ENCODE results near the gene PLXDC2. TPM values are rescaled to one million over a fixed set of nuclear protein-coding genes. Genes with fewer than 3 reads are reported as not detected.

The PLXDC2 gene
- total and polyA plus RNA-seq, 2 experiments from 2014 or later = 13.5 to 19.4 TPM

DNA sequence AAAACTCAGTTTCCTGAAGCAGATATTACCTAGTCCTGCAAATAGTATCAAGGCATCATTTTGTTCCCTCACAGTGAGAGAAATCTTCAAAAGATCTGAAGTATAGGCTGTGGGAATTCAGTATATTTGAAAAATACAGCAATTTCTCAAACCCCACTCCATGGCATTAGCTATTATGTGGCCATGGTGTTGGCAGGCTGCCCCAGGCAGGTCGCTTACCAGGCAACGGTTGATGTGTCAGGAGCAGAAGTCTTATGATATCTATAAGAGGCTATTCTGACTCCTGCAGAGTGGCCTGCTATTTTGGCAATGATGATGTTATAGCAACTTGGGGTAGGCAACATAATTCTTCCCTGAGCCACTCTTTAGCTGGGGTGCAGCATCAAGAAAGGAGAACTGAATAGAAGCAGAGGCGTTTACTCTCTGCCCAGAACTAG, 187.9 kb downstream of the PLXDC2 start:
- TF ChIP-seq EZH2 (IDR thresholded peaks at IDR 0.05; ENCODE audit: low read depth, unreplicated experiment) (no peak), JUNB (IDR thresholded peaks at IDR 0.05; ENCODE audit: unreplicated experiment) (no peak), NANOG (IDR thresholded peaks at IDR 0.05; ENCODE audit: borderline replicate concordance) (no peak), POLR2AphosphoS5 (IDR thresholded peaks at IDR 0.05; ENCODE audit: low read depth) (no peak), EZH2phosphoT487 (IDR thresholded peaks at IDR 0.05; ENCODE audit: unreplicated experiment) (no peak), ZNF114 (CRISPR knock-in tag; IDR thresholded peaks at IDR 0.05) (no peak), CREB1 (CRISPR knock-in tag; IDR thresholded peaks at IDR 0.05; ENCODE audit: low read depth) (no peak), REST (IDR thresholded peaks at IDR 0.05; ENCODE audit: unreplicated experiment) (no peak), ETS1 (IDR thresholded peaks at IDR 0.05) (no peak), STAT1 (IDR thresholded peaks at IDR 0.05; ENCODE audit: unreplicated experiment) (no peak), ZNF331 (CRISPR knock-in tag; IDR thresholded peaks at IDR 0.05; ENCODE audit: low read depth) (no peak)
- TF ChIP-seq, protein P1, sequence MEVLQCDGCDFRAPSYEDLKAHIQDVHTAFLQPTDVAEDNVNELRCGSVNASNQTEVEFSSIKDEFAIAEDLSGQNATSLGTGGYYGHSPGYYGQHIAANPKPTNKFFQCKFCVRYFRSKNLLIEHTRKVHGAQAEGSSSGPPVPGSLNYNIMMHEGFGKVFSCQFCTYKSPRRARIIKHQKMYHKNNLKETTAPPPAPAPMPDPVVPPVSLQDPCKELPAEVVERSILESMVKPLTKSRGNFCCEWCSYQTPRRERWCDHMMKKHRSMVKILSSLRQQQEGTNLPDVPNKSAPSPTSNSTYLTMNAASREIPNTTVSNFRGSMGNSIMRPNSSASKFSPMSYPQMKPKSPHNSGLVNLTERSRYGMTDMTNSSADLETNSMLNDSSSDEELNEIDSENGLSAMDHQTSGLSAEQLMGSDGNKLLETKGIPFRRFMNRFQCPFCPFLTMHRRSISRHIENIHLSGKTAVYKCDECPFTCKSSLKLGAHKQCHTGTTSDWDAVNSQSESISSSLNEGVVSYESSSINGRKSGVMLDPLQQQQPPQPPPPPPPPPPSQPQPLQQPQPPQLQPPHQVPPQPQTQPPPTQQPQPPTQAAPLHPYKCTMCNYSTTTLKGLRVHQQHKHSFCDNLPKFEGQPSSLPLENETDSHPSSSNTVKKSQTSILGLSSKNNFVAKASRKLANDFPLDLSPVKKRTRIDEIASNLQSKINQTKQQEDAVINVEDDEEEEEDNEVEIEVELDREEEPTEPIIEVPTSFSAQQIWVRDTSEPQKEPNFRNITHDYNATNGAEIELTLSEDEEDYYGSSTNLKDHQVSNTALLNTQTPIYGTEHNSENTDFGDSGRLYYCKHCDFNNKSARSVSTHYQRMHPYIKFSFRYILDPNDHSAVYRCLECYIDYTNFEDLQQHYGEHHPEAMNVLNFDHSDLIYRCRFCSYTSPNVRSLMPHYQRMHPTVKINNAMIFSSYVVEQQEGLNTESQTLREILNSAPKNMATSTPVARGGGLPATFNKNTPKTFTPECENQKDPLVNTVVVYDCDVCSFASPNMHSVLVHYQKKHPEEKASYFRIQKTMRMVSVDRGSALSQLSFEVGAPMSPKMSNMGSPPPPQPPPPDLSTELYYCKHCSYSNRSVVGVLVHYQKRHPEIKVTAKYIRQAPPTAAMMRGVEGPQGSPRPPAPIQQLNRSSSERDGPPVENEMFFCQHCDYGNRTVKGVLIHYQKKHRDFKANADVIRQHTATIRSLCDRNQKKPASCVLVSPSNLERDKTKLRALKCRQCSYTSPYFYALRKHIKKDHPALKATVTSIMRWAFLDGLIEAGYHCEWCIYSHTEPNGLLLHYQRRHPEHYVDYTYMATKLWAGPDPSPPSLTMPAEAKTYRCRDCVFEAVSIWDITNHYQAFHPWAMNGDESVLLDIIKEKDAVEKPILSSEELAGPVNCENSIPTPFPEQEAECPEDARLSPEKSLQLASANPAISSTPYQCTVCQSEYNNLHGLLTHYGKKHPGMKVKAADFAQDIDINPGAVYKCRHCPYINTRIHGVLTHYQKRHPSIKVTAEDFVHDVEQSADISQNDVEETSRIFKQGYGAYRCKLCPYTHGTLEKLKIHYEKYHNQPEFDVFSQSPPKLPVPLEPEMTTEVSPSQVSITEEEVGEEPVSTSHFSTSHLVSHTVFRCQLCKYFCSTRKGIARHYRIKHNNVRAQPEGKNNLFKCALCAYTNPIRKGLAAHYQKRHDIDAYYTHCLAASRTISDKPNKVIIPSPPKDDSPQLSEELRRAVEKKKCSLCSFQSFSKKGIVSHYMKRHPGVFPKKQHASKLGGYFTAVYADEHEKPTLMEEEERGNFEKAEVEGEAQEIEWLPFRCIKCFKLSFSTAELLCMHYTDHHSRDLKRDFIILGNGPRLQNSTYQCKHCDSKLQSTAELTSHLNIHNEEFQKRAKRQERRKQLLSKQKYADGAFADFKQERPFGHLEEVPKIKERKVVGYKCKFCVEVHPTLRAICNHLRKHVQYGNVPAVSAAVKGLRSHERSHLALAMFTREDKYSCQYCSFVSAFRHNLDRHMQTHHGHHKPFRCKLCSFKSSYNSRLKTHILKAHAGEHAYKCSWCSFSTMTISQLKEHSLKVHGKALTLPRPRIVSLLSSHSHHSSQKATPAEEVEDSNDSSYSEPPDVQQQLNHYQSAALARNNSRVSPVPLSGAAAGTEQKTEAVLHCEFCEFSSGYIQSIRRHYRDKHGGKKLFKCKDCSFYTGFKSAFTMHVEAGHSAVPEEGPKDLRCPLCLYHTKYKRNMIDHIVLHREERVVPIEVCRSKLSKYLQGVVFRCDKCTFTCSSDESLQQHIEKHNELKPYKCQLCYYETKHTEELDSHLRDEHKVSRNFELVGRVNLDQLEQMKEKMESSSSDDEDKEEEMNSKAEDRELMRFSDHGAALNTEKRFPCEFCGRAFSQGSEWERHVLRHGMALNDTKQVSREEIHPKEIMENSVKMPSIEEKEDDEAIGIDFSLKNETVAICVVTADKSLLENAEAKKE (CRISPR knock-in tag; IDR thresholded peaks at IDR 0.05) = no peak
- TF ChIP-seq, protein P2, sequence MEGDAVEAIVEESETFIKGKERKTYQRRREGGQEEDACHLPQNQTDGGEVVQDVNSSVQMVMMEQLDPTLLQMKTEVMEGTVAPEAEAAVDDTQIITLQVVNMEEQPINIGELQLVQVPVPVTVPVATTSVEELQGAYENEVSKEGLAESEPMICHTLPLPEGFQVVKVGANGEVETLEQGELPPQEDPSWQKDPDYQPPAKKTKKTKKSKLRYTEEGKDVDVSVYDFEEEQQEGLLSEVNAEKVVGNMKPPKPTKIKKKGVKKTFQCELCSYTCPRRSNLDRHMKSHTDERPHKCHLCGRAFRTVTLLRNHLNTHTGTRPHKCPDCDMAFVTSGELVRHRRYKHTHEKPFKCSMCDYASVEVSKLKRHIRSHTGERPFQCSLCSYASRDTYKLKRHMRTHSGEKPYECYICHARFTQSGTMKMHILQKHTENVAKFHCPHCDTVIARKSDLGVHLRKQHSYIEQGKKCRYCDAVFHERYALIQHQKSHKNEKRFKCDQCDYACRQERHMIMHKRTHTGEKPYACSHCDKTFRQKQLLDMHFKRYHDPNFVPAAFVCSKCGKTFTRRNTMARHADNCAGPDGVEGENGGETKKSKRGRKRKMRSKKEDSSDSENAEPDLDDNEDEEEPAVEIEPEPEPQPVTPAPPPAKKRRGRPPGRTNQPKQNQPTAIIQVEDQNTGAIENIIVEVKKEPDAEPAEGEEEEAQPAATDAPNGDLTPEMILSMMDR (conservative IDR thresholded peaks at IDR 0.05; ENCODE audit: low read depth in 2 of 2) = no peak
- Histone ChIP-seq H3K4me3 (no peak overlapping the region), H3K4me1 (ENCODE audit: insufficient read depth) (peaks cover 32% of the 10 kb centered on the region), H3K4me2 (no peak overlapping the region), H4K20me1 (replicated peaks; ENCODE audit: insufficient read depth) (no peaks in the 10 kb centered on the region), H3K79me2 (replicated peaks; ENCODE audit: insufficient read depth) (peaks cover 44% of the 10 kb centered on the region), H2AFZ (no peak overlapping the region), H3K27me3 (ENCODE audit: insufficient read depth) (no peaks in the 10 kb centered on the region), H3K27ac (ENCODE audit: low read depth) (no peak overlapping the region), H3K36me3 (ENCODE audit: insufficient read depth) (no peaks in the 10 kb centered on the region), H3K9me2 (ENCODE audit: insufficient read depth) (no peaks in the 10 kb centered on the region), H3F3A (replicated peaks; ENCODE audit: low read depth) (no peaks in the 10 kb centered on the region)
- Mint-ChIP-seq H3K36me3 (ENCODE audit: low read depth) (peaks cover 30% of the 10 kb centered on the region), H3K4me3 (no peak overlapping the region), H3K27ac (no peak overlapping the region), H3K27me3 (ENCODE audit: insufficient read depth, low read depth, poor library complexity) (peaks cover 5% of the 10 kb centered on the region), H3K4me1 (peaks cover 56% of the 10 kb centered on the region), H3K9me3 (no peaks in the 10 kb centered on the region)
- ATAC-seq (no peak), DNase-seq (ENCODE audit: low spot score) (no peak)
